ENCODE measurements around the gene CTNND2.

CTNND2 gene

GRCh38 chr5:11227064-11227463, 677.2 kb downstream of the CTNND2 start:
- no peak for DNase-seq

GRCh38 chr5:11224436-11225187, 679.6 kb downstream of the CTNND2 start:
- DNase-seq: no peak

GRCh38 chr5:11222169-11222568, 682.1 kb downstream of the CTNND2 start:
- no peak for DNase-seq

GRCh38 chr5:11214864-11215644, 689.2 kb downstream of the CTNND2 start:
- DNase-seq: no peak

- DNase-seq: no peak
Measured at GRCh38 chr5:11212706-11213105, 691.5 kb downstream of the CTNND2 start.

GRCh38 chr5:11197726-11198125, 706.5 kb downstream of the CTNND2 start:
- no peak for DNase-seq

- no peak for DNase-seq
Measured at GRCh38 chr5:11191673-11192072, 712.6 kb downstream of the CTNND2 start.

- no peak for DNase-seq
Measured at GRCh38 chr5:11182441-11183080, 721.7 kb downstream of the CTNND2 start.

GRCh38 chr5:11181940-11182339, 722.3 kb downstream of the CTNND2 start:
- DNase-seq: no peak

GRCh38 chr5:11180890-11181289, 723.4 kb downstream of the CTNND2 start:
- DNase-seq: no peak

GRCh38 chr5:11177999-11178711, 726.1 kb downstream of the CTNND2 start:
- no peak for DNase-seq

- DNase-seq: no peak
Measured at GRCh38 chr5:11174591-11174990, 729.7 kb downstream of the CTNND2 start.

GRCh38 chr5:11172484-11172883, 731.8 kb downstream of the CTNND2 start:
- DNase-seq: no peak

- no peak for DNase-seq
Measured at GRCh38 chr5:11171236-11171635, 733.0 kb downstream of the CTNND2 start.

GRCh38 chr5:11166923-11167322, 737.3 kb downstream of the CTNND2 start:
- no peak for DNase-seq

- no peak for DNase-seq
Measured at GRCh38 chr5:11164531-11165294, 739.5 kb downstream of the CTNND2 start.

- DNase-seq: no peak
Measured at GRCh38 chr5:11157132-11157531, 747.1 kb downstream of the CTNND2 start.

GRCh38 chr5:11153670-11154382, 750.4 kb downstream of the CTNND2 start:
- no peak for DNase-seq

- no peak for DNase-seq
Measured at GRCh38 chr5:11152368-11152767, 751.9 kb downstream of the CTNND2 start.

GRCh38 chr5:11150976-11151375, 753.3 kb downstream of the CTNND2 start:
- DNase-seq: no peak

GRCh38 chr5:11148810-11149539, 755.3 kb downstream of the CTNND2 start:
- no peak for DNase-seq
